Large intestine (tissue), 12 donors: Measurements from ENCODE around the gene COX10. TPM values are rescaled to one million over a fixed set of nuclear protein-coding genes. Genes with fewer than 3 reads are reported as not detected.
"Not testable (repeated sequence)": the region's sequence is repeated elsewhere in the genome, so short reads cannot be mapped to it uniquely, and the experiment has no call there.

Source experiments
- DNase-seq, 2 donors: peaks; one replicate each; pipeline versions ENCODE4 v3.0.0 to v3.0.0-alpha.2; 2013
- H3K27ac ChIP-seq: one replicate; pipeline ENCODE4 v1.5.1; 2013; ENCODE audit warnings: low read length
- H3K27me3 ChIP-seq: 2 replicates; pipeline ENCODE4 v1.6.1; 2013; ENCODE audit warnings: low read length; ENCODE audit not compliant: control insufficient read depth, insufficient read depth
- H3K36me3 ChIP-seq: 2 replicates; pipeline ENCODE4 v1.6.1; 2013; ENCODE audit warnings: low read length; ENCODE audit not compliant: control insufficient read depth, insufficient read depth
- H3K4me1 ChIP-seq: one replicate; pipeline ENCODE4 v1.6.1; 2013; ENCODE audit warnings: low read length; ENCODE audit not compliant: control insufficient read depth, insufficient read depth
- H3K4me3 ChIP-seq: one replicate; pipeline ENCODE4 v1.5.1; 2013; ENCODE audit warnings: low read length
- H3K9me3 ChIP-seq: one replicate; pipeline ENCODE4 v1.6.1; 2013; ENCODE audit warnings: mild to moderate bottlenecking, low read depth, low read length, moderate library complexity; ENCODE audit not compliant: control insufficient read depth
- WGBS: methylation state at CpG from one replicate; pipeline ENCODE4 v1.1.5; 2013; ENCODE audit warnings: low lambda C conversion rate; ENCODE audit not compliant: insufficient coverage; 5-methylcytosine and 5-hydroxymethylcytosine counted together
- long read RNA-seq, 11 donors: transcript quantifications; one replicate each; lab custom pipeline, GENCODE V29; 2026
- polyA plus RNA-seq: library from polyadenylated mRNA; unstranded; fragments of 120-200 nt; gene quantifications from one replicate; pipeline ENCODE4 v1.2.1, GENCODE V29; 2013

The COX10 gene
- polyA plus RNA-seq: 15.5 TPM
- long read RNA-seq, donor 1, transcript COX10-201 (7 exons, 2,873 nt): major isoform, 5 of 5 reads
- long read RNA-seq, donor 1, partial matches to known transcripts: 0 of 5 reads
- long read RNA-seq, donor 1, other reads (novel, unspliced or antisense): 0 of 5 reads
- long read RNA-seq, donor 2, partial matches to known transcripts: 0 of 3 reads
- long read RNA-seq, donor 2, other reads (novel, unspliced or antisense): 0 of 3 reads
- long read RNA-seq, donor 3: 0 reads
- long read RNA-seq, donor 4: 0 reads
- long read RNA-seq, donor 5, partial matches to known transcripts: 0 of 1 reads
- long read RNA-seq, donor 5, other reads (novel, unspliced or antisense): 0 of 1 reads
- long read RNA-seq, donor 6, transcript COX10-201 (7 exons, 2,873 nt): major isoform, 5 of 20 reads
- long read RNA-seq, donor 6, partial matches to known transcripts: 14 of 20 reads
- long read RNA-seq, donor 6, other reads (novel, unspliced or antisense): 0 of 20 reads
- long read RNA-seq, donor 7, partial matches to known transcripts: 0 of 5 reads
- long read RNA-seq, donor 7, other reads (novel, unspliced or antisense): 0 of 5 reads
- long read RNA-seq, donor 8, transcript COX10-202 (3 exons, 875 nt): major isoform, 5 of 9 reads
- long read RNA-seq, donor 8, partial matches to known transcripts: 0 of 9 reads
- long read RNA-seq, donor 8, other reads (novel, unspliced or antisense): 0 of 9 reads
- long read RNA-seq, donor 9, partial matches to known transcripts: 0 of 4 reads
- long read RNA-seq, donor 9, other reads (novel, unspliced or antisense): 0 of 4 reads
- long read RNA-seq, donor 10, partial matches to known transcripts: 0 of 6 reads
- long read RNA-seq, donor 10, other reads (novel, unspliced or antisense): 0 of 6 reads
- long read RNA-seq, donor 11, partial matches to known transcripts: 0 of 3 reads
- long read RNA-seq, donor 11, other reads (novel, unspliced or antisense): 0 of 3 reads

DNA sequence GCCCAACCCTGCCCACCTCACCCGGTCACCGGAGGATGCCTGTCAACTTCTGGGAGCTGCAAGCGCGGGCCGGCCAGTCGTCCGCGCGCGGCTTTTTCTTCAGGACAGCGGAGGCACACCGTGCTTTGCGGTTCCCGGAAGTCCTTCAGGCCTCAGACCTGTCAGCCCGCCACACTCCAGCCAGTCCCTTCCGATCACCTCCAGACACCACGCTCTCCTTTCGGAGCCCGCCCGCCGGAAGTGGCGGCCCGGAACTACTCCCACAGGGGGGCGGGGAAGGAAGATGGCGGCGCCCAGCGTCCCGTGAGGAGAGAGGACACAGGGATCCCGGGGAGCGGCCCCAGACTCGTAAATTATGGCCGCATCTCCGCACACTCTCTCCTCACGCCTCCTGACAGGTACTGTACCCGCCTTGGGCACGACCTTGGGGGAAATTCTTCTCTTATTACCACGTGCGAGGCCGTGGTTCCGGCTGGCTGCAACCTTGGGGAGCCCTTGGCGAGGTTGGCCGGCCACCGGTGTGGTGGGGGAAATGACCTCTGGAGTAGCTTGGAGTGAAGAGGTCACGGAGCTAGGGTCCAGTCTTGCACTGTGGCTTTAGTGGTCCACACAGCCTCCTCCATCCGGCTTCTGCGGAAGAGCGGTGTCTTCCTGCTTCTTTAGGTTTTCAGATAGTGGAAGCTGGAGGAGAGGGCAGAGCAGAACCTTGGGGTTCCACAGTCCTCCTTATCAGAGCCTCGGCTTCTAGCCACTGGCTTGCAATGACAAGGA, at the start of gene COX10:
Gene COX10, plus strand, starts transcription at position 254 of the 771 bp plus-strand sequence. Its CDS starts 102 bp downstream, at position 356.
- DNase-seq: peak; percentile 82 to 91
- Histone ChIP-seq H3K27me3 (no peaks in the 10 kb centered on the region), H3K4me1 (peaks cover 5% of the 10 kb centered on the region), H3K4me3 (peak within 1 kb of the TSS; percentile 80), H3K36me3 (peaks cover 6% of the 10 kb centered on the region), H3K27ac (peak within 1 kb of the TSS; percentile 70), H3K9me3 (no peaks in the 10 kb centered on the region)
- WGBS: 0% methylated on average over 5 of the region's 48 CpGs

DNA sequence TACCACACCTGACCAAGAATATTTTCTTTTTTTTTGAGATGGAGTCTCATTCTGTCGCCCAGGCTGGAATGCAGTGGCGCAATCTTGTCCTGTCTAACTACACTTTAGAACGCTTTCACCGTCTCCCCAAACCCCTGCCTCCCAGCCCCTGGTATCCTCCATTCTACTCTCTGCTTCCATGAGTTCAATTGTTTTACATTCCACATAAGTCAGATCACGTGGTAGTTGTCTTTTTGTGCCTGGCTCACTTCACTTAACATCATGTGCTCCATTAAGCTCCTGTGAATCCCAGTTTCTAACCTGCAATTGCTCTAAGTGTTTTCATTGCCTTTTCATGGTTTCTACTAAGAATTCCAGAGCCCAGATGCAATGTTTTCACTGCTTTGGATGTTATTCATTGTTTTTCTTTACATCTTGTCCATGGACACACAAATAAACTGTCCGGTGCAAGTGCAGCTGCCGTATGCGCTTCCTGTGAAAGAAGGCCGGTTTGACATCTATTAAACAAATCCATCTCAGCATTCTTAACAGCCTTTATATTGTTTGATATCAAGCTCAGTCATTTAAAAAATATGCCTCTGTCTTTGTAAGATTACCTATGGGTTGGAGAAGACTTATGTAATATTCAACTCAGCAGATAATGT, 47.5 kb upstream of the COX10 start:
- not testable (repeated sequence) for H3K4me1 ChIP-seq, H3K4me3 ChIP-seq, H3K27ac ChIP-seq, DNase-seq, H3K36me3 ChIP-seq, H3K9me3 ChIP-seq, H3K27me3 ChIP-seq
- WGBS: no CpG with 5 or more reads among the region's 9 CpGs

DNA sequence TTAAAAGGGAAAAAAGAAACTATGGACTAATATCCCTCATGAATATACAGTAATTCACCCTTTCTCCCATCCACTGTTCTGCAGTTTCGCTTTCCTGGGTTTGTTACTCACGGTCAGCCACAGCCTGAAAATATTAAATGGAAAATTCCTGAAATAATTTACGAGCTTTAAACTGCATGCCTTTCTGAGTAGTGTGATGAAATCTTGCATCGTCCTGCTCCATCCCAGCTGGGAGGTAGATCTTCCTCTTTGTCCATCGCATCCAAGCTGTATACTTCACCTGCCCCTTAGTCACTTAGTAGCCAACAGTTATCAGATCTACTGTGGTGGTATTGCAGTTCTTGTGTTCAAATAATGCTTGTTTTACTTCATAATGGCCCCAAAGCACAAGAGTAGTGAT, 39.5 kb upstream of the COX10 start:
- DNase-seq, H3K4me1 ChIP-seq, H3K9me3 ChIP-seq, H3K4me3 ChIP-seq, H3K27ac ChIP-seq, H3K27me3 ChIP-seq: not testable (repeated sequence)
- WGBS: no CpG with 5 or more reads among the region's 5 CpGs
- peaks cover 10% of the 10 kb centered on the region for H3K36me3 ChIP-seq

DNA sequence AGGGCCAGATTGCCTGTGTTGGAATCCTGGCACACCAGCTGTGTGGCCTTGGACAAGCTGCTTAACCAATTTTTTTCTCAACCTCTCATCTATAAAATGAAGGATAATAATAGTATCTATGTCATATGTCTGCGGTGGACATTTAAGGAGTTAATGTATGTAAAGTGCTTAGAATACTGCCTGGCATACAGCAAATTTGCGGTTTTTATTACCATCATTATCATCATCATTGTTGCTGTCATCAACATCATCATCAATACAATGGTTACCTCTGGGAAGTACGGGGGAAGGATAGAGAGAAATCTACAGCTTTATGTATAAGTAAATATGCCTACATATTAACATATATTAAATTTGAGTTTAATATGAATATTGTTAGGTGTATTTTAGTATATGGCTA, 37.1 kb upstream of the COX10 start:
- no peak overlapping the region for H3K27ac ChIP-seq
- no peak for DNase-seq
- H3K36me3 ChIP-seq: peaks cover 10% of the 10 kb centered on the region
- no peaks in the 10 kb centered on the region for H3K4me1 ChIP-seq
- no peaks in the 10 kb centered on the region for H3K9me3 ChIP-seq
- WGBS: 100% methylated on average over 1 of the region's 3 CpGs
- H3K27me3 ChIP-seq: no peaks in the 10 kb centered on the region
- no peak overlapping the region for H3K4me3 ChIP-seq

DNA sequence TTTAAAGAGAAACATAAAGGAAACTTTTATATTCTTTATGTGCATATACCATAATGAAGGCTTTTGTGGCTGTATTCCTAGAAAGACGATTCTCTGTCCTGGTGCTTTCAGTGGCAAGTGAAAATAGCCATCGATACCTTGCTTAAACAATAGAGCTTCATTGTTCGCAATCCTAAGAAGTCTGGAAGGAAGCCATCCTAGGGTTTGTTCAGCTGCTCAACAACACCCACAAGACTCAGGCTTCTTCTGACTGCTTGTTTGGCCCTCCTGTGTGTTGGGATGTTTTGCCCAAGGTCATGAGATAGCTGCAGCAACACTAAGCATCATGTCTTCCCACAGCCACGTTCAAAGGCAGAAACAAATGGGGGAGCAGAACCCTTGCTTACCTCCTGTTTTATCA, 36.1 kb upstream of the COX10 start:
- 80% methylated on average over 1 of the region's 4 CpGs for WGBS
- Histone ChIP-seq H3K27me3 (no peaks in the 10 kb centered on the region), H3K4me3 (no peak overlapping the region), H3K9me3 (no peaks in the 10 kb centered on the region), H3K27ac (no peak overlapping the region), H3K36me3 (peaks cover 10% of the 10 kb centered on the region), H3K4me1 (no peaks in the 10 kb centered on the region)
- DNase-seq: no peak

DNA sequence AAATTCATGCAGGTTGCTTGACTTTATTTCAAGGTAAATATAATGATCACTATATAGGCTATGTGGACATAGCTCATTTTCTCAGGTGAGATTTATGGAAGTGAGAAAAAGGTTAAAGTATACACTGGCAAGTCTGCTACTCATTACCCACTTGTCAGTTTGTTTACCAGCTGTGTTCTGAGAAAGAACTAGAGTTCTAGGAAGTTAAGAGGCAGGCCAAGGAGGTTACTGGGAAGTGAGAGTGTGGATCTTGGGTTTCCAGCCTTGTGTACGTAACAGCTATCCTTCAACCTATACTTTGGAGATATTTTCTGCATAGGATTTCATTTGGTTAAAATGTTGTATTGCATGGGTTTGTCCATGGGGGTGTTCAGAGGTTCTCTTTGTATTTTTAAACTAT, 31.9 kb upstream of the COX10 start:
- Histone ChIP-seq H3K9me3 (no peaks in the 10 kb centered on the region), H3K27me3 (no peaks in the 10 kb centered on the region), H3K4me3 (no peak overlapping the region), H3K4me1 (no peaks in the 10 kb centered on the region), H3K27ac (no peak overlapping the region), H3K36me3 (peaks cover 10% of the 10 kb centered on the region)
- WGBS: no CpG with 5 or more reads among the region's 1 CpG
- peak in 1 of 2 donors; percentile 7 for DNase-seq

DNA sequence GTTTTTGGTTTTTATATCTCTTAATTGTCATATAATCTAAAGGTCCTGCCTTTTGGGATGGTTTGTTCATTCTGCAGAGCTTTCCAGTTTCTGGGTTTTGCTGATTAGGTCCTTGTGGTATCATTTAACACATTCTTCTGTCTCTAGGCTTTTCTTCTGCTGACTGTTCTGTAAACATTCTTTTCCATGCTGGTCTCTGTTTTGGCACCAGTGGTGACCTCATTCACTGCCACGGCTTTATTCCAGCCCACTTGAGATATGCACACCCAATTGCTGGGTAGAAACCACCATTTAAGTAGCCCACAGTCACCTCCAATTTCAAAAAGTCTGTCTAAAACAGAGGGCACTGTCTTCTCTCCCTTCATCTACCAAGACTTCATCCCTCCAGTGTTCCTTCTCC, 31.1 kb upstream of the COX10 start:
- no peak overlapping the region for H3K27ac ChIP-seq
- no peaks in the 10 kb centered on the region for H3K4me1 ChIP-seq
- H3K9me3 ChIP-seq: no peaks in the 10 kb centered on the region
- no peaks in the 10 kb centered on the region for H3K27me3 ChIP-seq
- WGBS: no CpG with 5 or more reads among the region's 1 CpG
- DNase-seq: no peak
- H3K4me3 ChIP-seq: no peak overlapping the region
- peaks cover 8% of the 10 kb centered on the region for H3K36me3 ChIP-seq

DNA sequence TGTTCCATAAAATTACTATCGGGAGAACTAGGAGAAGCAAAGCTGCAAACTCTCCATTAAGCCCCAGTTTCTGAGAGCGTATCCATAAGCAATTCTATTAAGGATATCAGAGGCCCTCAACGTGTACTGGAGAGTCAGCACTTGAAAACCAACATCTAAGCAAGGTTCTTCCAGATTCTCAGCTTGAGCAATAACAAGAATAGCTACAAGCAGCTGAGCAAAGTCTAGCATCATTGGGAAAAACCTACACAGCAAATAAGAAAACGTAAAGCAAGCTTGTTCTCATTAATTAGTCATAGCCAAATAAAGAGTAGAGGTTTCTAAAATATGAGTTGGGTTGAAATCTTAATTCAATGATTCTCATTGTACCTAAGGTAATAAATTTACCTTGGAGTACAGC, 26.9 kb upstream of the COX10 start:
- Histone ChIP-seq H3K4me1 (no peaks in the 10 kb centered on the region), H3K9me3 (no peaks in the 10 kb centered on the region), H3K36me3 (no peaks in the 10 kb centered on the region), H3K27me3 (no peaks in the 10 kb centered on the region), H3K4me3 (no peak overlapping the region), H3K27ac (no peak overlapping the region)
- no peak for DNase-seq
- WGBS: 86% methylated on average over 1 of the region's 4 CpGs

DNA sequence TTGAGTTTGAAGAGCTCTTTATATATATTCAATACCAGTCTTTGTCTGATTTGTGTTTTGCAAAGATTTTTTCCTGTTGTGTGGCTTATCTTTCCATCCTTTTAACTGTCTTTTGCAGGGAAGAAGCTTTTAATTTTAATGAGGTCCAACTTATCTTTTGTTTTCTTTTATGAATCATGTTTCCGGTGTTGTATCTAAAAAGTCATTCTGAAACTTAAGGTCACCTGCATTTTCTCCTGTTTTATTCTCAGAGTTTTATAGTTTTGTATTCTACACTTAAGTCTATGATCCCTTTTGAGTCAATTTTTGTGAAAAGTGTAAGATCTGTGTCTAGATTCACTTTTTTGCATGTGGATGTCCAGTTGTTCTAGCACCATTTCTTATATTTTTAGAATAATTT, 24.6 kb upstream of the COX10 start:
- Histone ChIP-seq H3K27ac (no peak overlapping the region), H3K4me1 (no peaks in the 10 kb centered on the region), H3K27me3 (no peaks in the 10 kb centered on the region), H3K36me3 (no peaks in the 10 kb centered on the region), H3K9me3 (no peaks in the 10 kb centered on the region), H3K4me3 (no peak overlapping the region)
- WGBS: no CpG with 5 or more reads among the region's 1 CpG
- no peak for DNase-seq
